Neural progenitor cell (in vitro differentiated cells): ENCODE results near the gene VMP1. TPM values are rescaled to one million over a fixed set of nuclear protein-coding genes. Genes with fewer than 3 reads are reported as not detected.

Experiments
- DNase-seq: peaks from one replicate; pipeline ENCODE4 v3.0.0-alpha.2; 2016; ENCODE audit warnings: low spot score
- H2AFZ ChIP-seq: fragments of 200-600 bp; sonication (generic); replicated peaks from 2 replicates; pipeline ENCODE4 v1.6.1; 2016; ENCODE audit warnings: antibody characterized with exemption
- H3F3A ChIP-seq: fragments of 200-600 bp; sonication (generic); 2 replicates; pipeline ENCODE4 v1.6.1; 2016; ENCODE audit warnings: antibody characterized with exemption, low read depth
- H3K27ac ChIP-seq: fragments of 200-600 bp; sonication (generic); 2 replicates; pipeline ENCODE4 v1.5.1; 2016; ENCODE audit warnings: mild to moderate bottlenecking
- H3K27me3 ChIP-seq: fragments of 200-600 bp; sonication (generic); 2 replicates; pipeline ENCODE4 v1.6.1; 2016; ENCODE audit warnings: mild to moderate bottlenecking, moderate library complexity
- H3K36me3 ChIP-seq: fragments of 200-600 bp; sonication (generic); 2 replicates; pipeline ENCODE4 v1.5.1; 2016
- H3K4me1 ChIP-seq: fragments of 200-600 bp; sonication (generic); 2 replicates; pipeline ENCODE4 v1.6.1; 2016; ENCODE audit warnings: mixed run types
- H3K4me2 ChIP-seq: fragments of 200-600 bp; sonication (generic); 2 replicates; pipeline ENCODE4 v1.6.1; 2016
- H3K4me3 ChIP-seq: fragments of 200-600 bp; sonication (generic); 2 replicates; pipeline ENCODE4 v1.5.1; 2016
- H3K79me2 ChIP-seq: fragments of 200-600 bp; sonication (generic); 2 replicates; pipeline ENCODE4 v1.6.1; 2016; ENCODE audit warnings: low read depth
- H3K9ac ChIP-seq: fragments of 200-600 bp; sonication (generic); 2 replicates; pipeline ENCODE4 v1.6.1; 2016
- H3K9me3 ChIP-seq: fragments of 200-600 bp; sonication (generic); 2 replicates; pipeline ENCODE4 v1.5.1; 2016; ENCODE audit warnings: low read depth
- H4K20me1 ChIP-seq: fragments of 200-600 bp; sonication (generic); 2 replicates; pipeline ENCODE4 v1.6.1; 2016; ENCODE audit warnings: low read depth
- H3K27ac Mint-ChIP-seq: 3 replicates; pipeline ENCODE4 v1.8.0; 2021; ENCODE audit warnings: mixed read lengths
- H3K27me3 Mint-ChIP-seq: 2 replicates; pipeline ENCODE4 v1.8.0; 2022; ENCODE audit warnings: low read depth, mild to moderate bottlenecking, inconsistent platforms, moderate library complexity, mixed read lengths; ENCODE audit not compliant: insufficient read depth
- H3K36me3 Mint-ChIP-seq: 3 replicates; pipeline ENCODE4 v1.8.0; 2021; ENCODE audit warnings: mixed read lengths
- H3K4me1 Mint-ChIP-seq: 3 replicates; pipeline ENCODE4 v1.8.0; 2021; ENCODE audit warnings: mixed read lengths
- H3K4me3 Mint-ChIP-seq: 3 replicates; pipeline ENCODE4 v1.8.0; 2021; ENCODE audit warnings: mild to moderate bottlenecking, moderate library complexity, mixed read lengths
- H3K9me3 Mint-ChIP-seq: 3 replicates; pipeline ENCODE4 v1.8.0; 2020; ENCODE audit warnings: mixed read lengths
- CTCF ChIP-seq: fragments of 200-600 bp; sonication (generic); IDR thresholded peaks from 2 replicates; pipeline ENCODE4 v1.5.1; 2017; ENCODE audit warnings: antibody characterized with exemption, mild to moderate bottlenecking
- EZH2 ChIP-seq: fragments of 200-600 bp; sonication (generic); IDR thresholded peaks from 2 replicates; pipeline ENCODE4 v1.6.1; 2017; ENCODE audit warnings: antibody characterized with exemption, mild to moderate bottlenecking, moderate library complexity
- EZH2phosphoT487 ChIP-seq: fragments of 200-600 bp; sonication (generic); IDR thresholded peaks from 2 replicates; pipeline ENCODE4 v1.6.1; 2017; ENCODE audit warnings: antibody characterized with exemption
- total RNA-seq: library from RNA; depleted of rRNA; stranded (reverse); fragments of >200 nt; gene quantifications from 2 replicates; pipeline ENCODE4 v1.2.3, GENCODE V29; 2015; ENCODE audit warnings: low replicate concordance

The VMP1 gene
- total RNA-seq, 1 donor from 2014 or later, result 62.1 TPM

DNA sequence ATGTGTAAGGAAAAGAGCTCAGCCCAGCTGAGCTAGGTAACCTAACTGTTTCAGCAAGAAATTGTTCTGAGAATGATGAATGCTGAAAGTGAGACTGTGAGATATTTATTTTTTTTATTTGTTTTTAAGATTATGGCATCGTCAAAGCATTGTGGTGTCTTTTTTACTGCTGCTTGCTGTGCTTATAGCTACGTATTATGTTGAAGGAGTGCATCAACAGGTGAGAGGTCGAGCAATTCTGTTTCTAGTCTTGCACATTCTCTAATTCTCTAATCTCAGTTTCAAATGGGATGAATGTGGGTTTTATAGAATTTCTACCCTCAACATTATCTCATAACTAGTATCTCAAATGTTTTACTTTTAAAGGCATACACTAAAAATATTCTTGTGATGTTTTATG is 29.9 kb downstream of the VMP1 start:
- TF ChIP-seq CTCF (no peak), EZH2phosphoT487 (no peak)
- H3K27me3 Mint-ChIP-seq, result no peaks in the 10 kb centered on the region
- Histone ChIP-seq H3K36me3 (no peaks in the 10 kb centered on the region), H3F3A (no peaks in the 10 kb centered on the region), H2AFZ (no peak overlapping the region), H3K9me3 (no peaks in the 10 kb centered on the region), H3K27me3 (no peaks in the 10 kb centered on the region), H3K79me2 (no peaks in the 10 kb centered on the region), H3K4me3 (no peak overlapping the region), H3K4me1 (no peaks in the 10 kb centered on the region), H3K9ac (no peak overlapping the region), H3K4me2 (no peak overlapping the region), H3K27ac (no peak overlapping the region), H4K20me1 (no peaks in the 10 kb centered on the region)
- peaks cover 3% of the 10 kb centered on the region for H3K36me3 Mint-ChIP-seq
- DNase-seq, result no peak
- no peaks in the 10 kb centered on the region for H3K4me1 Mint-ChIP-seq
- H3K4me3 Mint-ChIP-seq, result no peak overlapping the region
- H3K27ac Mint-ChIP-seq, result no peak overlapping the region
- H3K9me3 Mint-ChIP-seq, result no peaks in the 10 kb centered on the region

GRCh38 chr17:59743842-59744241 is 36.4 kb downstream of the VMP1 start:
- no peak for DNase-seq
- no peaks in the 10 kb centered on the region for H3F3A ChIP-seq
- no peaks in the 10 kb centered on the region for H4K20me1 ChIP-seq
- no peaks in the 10 kb centered on the region for H3K4me1 ChIP-seq
- Mint-ChIP-seq H3K27me3 (no peaks in the 10 kb centered on the region), H3K9me3 (peaks cover 4% of the 10 kb centered on the region), H3K27ac (no peak overlapping the region), H3K4me1 (no peaks in the 10 kb centered on the region), H3K36me3 (peaks cover 14% of the 10 kb centered on the region), H3K4me3 (no peak overlapping the region)
- TF ChIP-seq CTCF (no peak), EZH2phosphoT487 (no peak), EZH2 (no peak)
- no peak overlapping the region for H3K4me3 ChIP-seq
- H2AFZ ChIP-seq, result no peak overlapping the region
- H3K4me2 ChIP-seq, result no peak overlapping the region
- no peak overlapping the region for H3K27ac ChIP-seq
- H3K36me3 ChIP-seq, result no peaks in the 10 kb centered on the region
- peaks cover 3% of the 10 kb centered on the region for H3K9me3 ChIP-seq
- no peak overlapping the region for H3K9ac ChIP-seq
- no peaks in the 10 kb centered on the region for H3K79me2 ChIP-seq
- no peaks in the 10 kb centered on the region for H3K27me3 ChIP-seq

DNA sequence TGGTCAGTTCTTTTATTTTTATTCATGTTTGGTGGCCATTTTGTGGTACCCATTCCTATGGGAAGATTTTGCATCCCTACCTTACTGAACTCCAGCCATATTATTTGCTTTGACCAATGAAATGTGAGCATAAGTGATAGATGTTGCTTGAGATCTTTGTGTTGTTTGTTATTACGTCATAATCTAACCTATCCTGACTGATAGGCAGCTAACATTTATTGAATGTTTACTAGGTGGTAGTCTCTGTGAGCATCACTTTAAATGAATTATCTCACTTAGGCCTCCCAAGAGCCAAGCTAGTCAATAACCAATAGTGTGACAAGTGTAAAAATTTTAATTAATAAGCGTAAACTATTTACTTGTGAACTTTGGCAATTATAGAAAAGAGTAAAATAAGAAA is 37.6 kb downstream of the VMP1 start:
- Mint-ChIP-seq H3K4me3 (no peak overlapping the region), H3K4me1 (no peaks in the 10 kb centered on the region), H3K27ac (no peak overlapping the region), H3K27me3 (no peaks in the 10 kb centered on the region), H3K9me3 (peaks cover 4% of the 10 kb centered on the region), H3K36me3 (peaks cover 14% of the 10 kb centered on the region)
- DNase-seq, result no peak
- Histone ChIP-seq H2AFZ (no peak overlapping the region), H3K36me3 (no peaks in the 10 kb centered on the region), H3K9me3 (peaks cover 3% of the 10 kb centered on the region), H3K27me3 (no peaks in the 10 kb centered on the region), H3K4me1 (no peaks in the 10 kb centered on the region), H3K9ac (no peak overlapping the region), H4K20me1 (no peaks in the 10 kb centered on the region), H3K79me2 (no peaks in the 10 kb centered on the region), H3K27ac (no peak overlapping the region), H3K4me2 (no peak overlapping the region), H3K4me3 (no peak overlapping the region), H3F3A (no peaks in the 10 kb centered on the region)
- no peak for TF ChIP-seq EZH2phosphoT487
- TF ChIP-seq EZH2, result no peak
- no peak for TF ChIP-seq CTCF
